GM19043 (cell line): Measurements from ENCODE around the gene AMDHD2.
A peak's percentile ranks its signal among the peaks of the same experiment; 100 is the strongest.

Experiments
- ATAC-seq: cut with Tn5 transposase; IDR thresholded peaks from one replicate; pipeline ENCODE4 v1.9.1; 2021; ENCODE audit warnings: low read depth; ENCODE audit not compliant: unreplicated experiment

AMDHD2 gene

DNA sequence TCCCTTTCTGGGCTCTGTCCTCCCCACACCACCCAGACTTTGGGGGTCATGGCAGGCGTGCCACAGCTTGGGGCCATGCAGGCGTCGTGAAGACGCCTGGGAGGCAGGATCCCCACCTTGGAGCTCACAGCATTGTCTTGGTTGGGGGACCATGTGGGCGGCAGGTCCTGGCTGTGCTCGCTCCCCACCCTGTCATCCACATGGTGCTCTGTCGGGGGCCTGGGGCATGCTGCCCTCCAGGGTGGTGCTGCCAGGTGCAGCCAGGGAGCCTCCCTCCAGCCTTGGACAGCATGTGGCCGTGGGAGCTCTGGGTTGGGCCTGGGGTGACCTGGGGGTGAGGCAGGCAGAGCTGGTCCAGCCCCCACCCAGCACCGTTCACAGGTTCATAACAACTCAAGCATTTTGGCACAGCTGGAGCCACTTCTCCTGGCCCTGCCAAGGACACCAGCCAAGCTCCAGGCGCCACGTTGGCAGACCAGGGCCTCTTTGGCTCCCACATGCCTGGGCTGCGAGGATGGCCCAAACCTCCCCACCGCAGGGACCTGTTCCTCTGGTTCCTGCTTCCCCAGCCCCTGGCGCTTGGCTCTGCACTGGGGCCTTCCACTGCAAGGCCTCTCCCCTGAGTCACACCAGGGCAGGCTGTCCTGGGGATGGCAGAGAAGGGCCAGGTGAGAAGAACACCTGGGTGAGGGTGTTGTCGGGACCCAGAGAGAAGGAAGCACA, 21.5 kb upstream of the AMDHD2 start:
- ATAC-seq = no peak

GRCh38 chr16:2499454-2499853, 20.7 kb upstream of the AMDHD2 start:
- no peak for ATAC-seq

GRCh38 chr16:2499890-2500429, 20.2 kb upstream of the AMDHD2 start:
- no peak for ATAC-seq

- no peak for ATAC-seq
Observed at GRCh38 chr16:2500430-2500917, 19.7 kb upstream of the AMDHD2 start.

GRCh38 chr16:2500918-2501750, 19.0 kb upstream of the AMDHD2 start:
- ATAC-seq = no peak

- no peak for ATAC-seq
Observed at GRCh38 chr16:2501946-2502895, 17.9 kb upstream of the AMDHD2 start.

GRCh38 chr16:2505695-2506094, 14.5 kb upstream of the AMDHD2 start:
- no peak for ATAC-seq

GRCh38 chr16:2507052-2507659, 13.0 kb upstream of the AMDHD2 start:
- ATAC-seq = peak; percentile 64

DNA sequence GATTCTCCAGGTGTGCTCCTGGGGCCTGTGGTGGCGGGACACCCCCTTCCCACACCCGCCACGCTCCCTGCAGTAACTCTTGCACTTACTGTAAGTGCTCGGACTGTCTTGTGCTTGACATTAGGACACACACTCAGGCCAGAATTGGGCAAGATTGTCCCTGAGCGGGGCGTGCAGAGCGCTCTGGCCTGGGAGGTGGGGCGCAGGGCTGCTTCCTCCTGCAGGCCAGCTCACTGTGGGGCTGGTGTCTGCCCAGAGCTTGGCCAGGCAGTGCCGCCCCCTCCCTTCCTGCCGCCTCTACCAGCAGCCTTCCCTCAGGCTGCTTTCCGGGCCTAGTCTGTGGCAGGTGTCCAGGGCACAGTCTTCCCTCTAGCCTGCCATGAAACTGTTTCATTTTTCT, 12.5 kb upstream of the AMDHD2 start:
- no peak for ATAC-seq

- ATAC-seq = no peak
Observed at GRCh38 chr16:2508722-2509400, 11.3 kb upstream of the AMDHD2 start.

DNA sequence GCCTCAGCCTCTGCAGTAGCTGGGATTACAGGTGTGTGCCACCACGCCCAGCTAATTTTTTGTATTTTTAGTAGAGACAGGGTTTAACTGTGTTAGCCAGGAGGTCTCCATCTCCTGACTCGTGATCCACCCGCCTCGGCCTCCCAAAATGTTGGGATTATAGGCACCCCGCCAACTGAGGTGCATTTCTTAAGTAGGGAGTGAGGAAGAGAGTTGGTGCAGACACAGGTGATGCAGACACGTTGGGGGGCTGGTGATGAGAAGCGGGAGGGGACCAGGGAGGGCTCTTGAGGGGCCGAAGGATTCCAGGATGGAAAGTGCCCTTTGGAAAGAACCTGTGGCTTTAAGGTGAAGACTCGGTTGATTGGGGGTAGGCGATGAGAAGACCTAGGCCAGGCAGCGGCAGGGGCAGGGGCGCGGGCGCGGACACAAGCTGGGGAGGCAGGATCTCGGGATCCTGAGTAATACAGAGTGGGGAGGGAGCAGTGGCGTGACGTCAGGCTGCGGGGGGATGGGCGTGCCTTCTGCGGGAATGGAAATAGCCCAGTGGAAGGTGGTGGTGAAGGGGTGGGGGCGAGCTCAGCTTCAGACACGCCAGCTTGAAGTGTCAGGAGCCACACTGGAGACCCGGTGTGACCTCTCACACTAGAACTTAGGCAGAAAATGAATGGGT, 8.9 kb upstream of the AMDHD2 start:
- no peak for ATAC-seq

DNA sequence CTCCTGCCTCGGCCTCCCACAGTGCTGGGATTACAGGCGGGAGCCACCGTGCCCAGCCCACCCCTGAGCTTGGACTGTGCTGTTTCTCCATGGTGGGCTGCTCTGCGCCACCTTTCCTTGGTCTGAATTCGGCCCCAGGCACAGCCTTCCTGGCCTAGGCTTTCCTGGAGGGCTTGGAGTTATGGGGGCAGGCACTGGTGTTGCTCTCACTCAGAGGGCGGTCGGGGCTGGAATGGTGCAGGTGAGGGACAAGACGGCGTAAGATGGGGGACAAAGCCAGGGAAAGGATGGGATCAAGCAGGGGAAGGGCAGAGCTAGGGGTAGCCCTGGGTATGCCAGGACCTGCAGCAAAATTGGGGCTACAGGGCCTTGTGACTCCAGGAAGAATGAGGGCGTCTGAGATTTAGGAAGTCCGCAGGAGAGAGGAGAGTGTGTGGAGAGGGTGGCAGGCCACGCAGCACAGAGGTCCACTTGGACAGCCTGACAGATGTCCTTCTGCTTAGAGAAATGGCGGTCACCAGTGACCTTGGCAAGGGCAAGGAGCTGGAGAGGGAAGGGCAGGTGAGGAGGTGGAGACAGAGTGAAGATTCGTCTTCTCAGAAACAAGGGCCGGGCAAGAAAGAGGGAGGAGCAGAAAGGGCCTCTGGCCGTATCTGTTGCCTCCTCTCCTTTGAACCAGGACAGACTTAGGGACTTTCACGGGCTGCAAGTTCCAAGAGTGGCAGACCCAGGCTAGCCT, 8.0 kb upstream of the AMDHD2 start:
- no peak for ATAC-seq

DNA sequence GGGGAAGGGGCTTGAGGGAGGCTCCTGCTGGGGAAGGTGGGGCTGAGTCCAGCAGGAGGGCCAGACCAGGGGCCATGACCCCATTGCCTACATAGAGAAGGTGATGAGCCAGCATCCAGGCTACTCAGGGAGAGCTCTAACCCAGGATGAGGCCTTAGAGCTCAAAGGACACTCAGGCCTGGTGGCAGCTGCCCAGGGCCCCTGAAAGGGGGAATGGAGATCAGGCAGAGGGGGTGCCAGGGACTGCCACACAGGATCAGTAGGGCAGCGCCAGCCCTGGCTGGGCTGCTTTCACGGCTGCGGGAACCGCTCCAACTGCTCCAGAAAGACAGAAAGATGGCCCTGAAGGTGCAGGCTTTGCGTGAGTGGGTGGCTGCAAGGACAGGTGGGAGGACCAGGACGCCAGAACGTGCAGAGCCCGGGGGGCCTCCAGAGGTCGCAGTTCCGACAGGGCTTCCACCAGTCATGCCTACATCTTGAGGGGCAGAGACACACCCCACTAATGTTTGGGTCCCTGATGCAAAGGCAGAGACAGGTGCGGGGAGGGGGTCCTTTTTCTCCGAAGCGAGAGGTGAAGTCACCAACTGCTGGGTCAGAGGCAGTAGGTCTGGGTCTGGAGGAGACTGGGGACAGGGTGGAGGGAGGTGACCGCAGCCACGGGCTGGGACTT, 7.3 kb upstream of the AMDHD2 start:
- no peak for ATAC-seq

DNA sequence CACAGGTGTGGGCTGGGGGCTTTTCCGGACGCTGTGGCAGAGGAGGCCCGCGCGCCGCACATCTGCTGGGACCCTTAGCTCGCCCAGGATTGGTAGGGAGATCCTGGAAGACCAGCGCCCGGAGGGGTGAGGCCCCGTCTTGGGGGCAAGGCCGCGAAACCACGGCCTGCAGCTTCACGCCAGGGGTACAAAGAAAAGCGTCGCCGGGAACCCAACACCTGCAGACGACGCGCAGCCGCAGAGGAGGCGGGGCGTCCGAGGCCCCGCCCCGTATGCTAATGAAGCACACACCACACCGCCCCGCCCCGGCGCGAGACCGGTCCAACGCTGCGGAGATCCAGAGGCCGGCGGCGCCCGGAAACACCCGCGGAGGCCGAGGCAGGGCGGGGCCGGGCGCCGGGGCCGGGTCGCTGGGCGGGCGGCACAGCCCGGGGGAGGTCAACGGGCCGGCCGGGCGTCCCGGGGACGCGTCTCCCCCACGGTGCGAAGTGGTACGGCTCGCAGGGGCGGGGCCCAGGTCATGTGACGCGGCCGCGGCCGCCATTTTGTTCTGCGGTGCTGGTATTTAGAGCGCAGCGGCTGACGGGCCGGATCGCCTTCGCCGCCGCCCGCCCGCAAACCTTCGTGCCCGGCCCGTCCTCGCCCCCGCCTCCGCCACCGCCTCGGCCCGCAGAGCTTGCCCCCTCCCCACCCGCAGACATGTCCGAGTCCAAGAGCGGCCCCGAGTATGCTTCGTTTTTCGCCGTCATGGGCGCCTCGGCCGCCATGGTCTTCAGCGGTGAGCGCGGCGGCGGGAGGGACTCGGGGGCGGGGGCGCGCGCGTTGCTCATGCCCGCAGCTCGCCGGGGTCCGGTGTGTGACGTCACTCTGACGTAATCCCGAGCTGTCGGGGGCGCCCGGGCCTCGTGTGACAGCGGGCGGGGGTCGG, 6.5 kb upstream of the AMDHD2 start, which contains the start of gene ATP6V0C:
Gene ATP6V0C, plus strand, starts transcription at position 548 of the 928 bp plus-strand sequence. Its CDS starts 152 bp downstream, at position 700.
- ATAC-seq = peak; percentile 79

DNA sequence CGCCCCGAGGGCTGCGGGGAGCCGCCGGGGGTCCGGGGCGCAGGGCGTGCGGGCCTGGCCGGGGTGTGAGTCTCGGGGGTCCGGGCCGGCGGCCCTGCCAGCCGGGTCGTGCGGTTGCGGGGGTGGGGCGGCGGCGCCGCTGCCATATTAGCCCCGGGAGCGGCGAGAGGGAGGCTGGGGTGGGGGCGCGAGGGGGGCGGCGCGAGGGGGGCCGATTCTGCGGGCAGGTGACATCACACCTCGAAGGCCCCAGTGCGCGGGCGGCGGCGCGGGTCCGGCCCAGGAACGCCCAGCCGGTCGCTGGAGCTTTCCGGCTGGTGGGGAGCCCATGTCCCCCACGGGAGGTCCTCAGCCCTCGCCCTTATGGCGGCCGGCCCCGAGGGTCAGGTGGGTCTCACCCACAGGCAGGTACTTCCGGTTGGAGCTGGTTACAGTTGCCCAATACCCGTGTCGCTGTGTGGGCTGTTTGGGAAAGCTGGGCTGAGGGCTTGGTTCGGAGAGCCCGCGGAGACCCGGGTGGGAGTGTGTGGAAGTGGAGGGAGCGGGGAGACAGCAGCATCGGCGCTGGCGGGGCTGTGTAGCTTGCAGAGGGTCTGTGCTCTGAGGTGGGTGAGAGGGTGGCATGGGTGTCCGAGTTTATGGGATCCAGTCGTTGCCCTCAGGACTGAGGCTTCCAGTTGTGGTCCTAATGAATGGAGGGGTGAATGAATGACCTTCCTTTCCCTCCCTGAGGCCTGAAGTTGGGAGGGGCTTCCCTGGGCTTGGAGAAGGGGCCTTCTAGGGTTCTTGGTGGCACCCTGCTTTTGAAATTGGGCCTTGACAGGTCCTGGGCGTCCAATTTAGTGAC, 5.6 kb upstream of the AMDHD2 start:
- no peak for ATAC-seq
